GM12892 (cell line): Measurements from ENCODE around the gene CLDN1.

Experiments used
- POLR2A ChIP-seq: IDR thresholded peaks from 2 replicates; pipeline ENCODE4 v1.6.1; 2011; ENCODE audit warnings: low read depth, low read length, control low read depth
- POLR2AphosphoS5 ChIP-seq: IDR thresholded peaks from 2 replicates; pipeline ENCODE4 v1.6.1; 2011; ENCODE audit warnings: low read depth, low read length, control low read depth
- TAF1 ChIP-seq: IDR thresholded peaks from 2 replicates; pipeline ENCODE4 v1.6.1; 2011; ENCODE audit warnings: low read depth, mild to moderate bottlenecking, control low read depth, low read length, borderline replicate concordance

GRCh38 chr3:190306026-190306425 is 16.2 kb downstream of the CLDN1 start:
- TF ChIP-seq POLR2A (no peak), POLR2AphosphoS5 (no peak), TAF1 (no peak)
